HG02642 (cell line): ENCODE data around the gene RAF1.
"Not testable (repeated sequence)": the region's sequence is repeated elsewhere in the genome, so short reads cannot be mapped to it uniquely, and the experiment has no call there.

Experiments
- ATAC-seq: cut with Tn5 transposase; IDR thresholded peaks from one replicate; pipeline ENCODE4 v1.9.1; 2021; ENCODE audit warnings: mild to moderate bottlenecking; ENCODE audit not compliant: unreplicated experiment, poor library complexity

Gene RAF1

DNA sequence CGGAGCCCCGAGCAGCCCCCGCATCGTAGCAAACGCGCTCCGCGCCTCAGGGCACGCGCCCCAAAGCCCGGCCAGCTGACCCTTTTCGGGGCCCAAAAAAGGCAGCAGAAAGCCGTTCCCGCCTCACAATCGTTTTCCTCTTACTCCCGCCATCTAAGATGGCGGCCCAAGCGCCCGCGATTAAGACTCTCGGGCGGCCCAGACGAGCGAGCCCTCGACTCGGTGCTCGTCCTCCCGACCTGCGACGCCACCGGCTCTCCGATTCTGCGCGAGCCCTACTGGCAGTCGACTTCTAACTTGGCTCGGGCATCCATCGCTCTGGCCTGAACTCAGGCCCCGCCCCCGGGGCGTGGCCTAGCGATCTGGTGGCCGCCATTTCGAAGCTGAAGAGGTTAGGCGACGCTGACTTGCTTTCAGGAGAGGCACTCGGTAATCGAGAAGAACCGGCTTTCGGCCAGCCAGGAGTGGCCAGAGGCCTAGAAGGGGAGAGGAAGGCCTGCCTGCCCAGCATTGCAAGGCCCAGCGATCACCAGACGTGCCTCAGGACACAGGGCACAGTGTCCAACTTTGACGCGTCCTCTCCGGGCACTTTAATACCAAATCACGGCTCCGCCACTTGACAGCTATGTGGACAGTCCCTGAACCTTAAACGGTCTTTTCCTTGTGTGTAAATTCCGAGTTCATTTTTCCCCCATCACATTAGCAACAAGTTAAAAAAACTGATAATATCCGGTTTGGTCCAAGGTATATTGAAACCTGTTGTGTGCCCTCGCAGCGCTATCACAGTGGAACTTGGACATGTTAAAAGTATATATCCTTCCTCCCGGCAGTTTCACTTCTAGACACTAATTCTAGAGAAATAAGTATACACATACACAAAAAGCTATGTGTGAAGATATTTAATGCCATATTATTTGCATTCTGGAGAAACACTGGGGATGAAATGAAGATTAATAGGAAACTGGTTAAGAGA lies at the start of gene RAF1:
RAF1 (minus strand) TSS at position 182 of the 973 bp plus-strand sequence. CDS start 45,396 bp downstream, outside the sequence.
- ATAC-seq: peak; percentile 94

DNA sequence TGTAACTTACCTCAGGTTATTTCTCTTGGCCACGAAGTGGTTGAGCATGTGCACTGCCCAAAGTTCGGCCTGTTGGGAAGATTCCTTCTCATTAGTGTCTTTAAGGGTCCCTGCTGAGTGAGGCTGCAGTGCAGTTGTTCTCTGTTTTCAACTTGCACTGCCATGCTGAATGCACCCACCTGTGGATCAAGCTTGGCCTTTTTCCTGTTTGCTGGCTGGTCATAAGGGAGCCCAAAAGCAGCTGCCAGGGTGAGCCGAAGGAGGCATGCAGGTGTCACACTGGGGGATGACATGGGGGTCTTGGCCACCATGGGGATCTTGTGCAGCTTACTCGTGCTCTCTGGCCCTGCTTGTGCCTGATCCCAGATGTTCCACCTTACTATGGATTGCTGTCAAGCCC lies 46.1 kb upstream of the RAF1 start:
- ATAC-seq: no peak

DNA sequence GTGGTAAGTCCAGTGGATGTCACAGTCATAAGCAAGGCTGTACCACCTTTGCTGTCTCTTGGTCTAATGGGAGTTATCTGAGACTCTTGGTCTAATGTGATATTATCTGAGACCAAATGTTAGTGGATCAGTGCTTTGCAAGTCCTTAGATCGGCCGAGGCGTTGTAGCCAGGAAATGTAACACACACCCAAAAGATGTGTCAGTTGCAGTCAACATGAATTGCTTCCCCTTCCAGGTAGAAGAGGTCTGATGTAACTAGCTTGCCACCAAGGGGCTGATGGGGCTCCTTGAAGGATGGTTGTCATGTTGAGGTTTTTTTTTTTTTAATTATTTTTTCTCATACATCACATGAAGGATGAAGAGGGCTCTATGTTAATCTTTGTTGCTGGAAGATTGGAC lies 45.4 kb upstream of the RAF1 start:
- ATAC-seq: no peak

DNA sequence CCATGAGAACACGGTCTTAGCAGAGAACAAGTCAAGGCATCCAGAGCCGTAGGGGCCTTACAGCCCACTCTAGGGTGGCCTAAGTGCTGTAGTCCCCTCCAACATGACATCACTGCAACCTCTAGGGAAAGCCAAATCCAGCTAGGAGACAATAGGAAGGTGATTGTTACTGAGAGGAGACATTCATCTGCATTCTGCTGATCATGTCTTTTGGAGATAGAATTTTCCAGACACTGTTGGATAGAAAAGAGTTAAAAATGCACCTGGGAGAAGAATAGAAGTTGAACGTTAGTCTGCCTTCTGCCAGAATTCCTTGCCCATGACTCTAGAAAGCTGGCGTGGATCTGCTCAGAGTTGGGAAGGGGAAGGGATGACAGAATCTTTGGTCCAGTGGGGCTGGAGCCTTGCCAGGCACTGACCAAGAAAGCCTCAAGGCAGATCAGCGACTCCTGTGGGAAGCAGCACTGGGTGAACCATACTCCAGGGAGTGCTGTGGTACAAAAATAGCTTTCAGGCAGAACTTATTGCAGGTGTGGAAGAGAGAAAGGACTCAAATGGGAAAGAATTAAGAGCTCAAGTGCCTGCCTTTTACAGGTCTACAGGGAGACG lies 44.8 kb upstream of the RAF1 start:
- ATAC-seq: no peak

DNA sequence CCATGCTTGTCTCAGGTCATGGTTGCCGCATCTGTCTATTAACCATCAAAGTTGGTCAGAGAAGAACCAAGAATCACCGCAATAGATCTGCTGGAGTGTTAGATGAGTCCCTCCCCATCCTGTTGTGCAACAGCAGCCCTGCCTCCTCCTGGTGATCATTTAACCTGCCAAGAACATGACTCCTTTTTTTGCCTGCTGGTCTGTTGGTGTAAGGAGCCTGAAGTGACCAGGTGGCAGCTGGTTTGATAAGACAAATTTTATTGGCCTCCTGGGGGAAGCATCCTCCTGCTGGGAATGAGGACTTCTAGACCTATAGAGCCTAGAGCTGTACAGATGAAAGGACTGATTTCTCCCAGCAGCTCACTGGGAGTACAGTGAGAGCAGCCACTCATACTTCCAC lies 43.5 kb upstream of the RAF1 start:
- ATAC-seq: no peak

DNA sequence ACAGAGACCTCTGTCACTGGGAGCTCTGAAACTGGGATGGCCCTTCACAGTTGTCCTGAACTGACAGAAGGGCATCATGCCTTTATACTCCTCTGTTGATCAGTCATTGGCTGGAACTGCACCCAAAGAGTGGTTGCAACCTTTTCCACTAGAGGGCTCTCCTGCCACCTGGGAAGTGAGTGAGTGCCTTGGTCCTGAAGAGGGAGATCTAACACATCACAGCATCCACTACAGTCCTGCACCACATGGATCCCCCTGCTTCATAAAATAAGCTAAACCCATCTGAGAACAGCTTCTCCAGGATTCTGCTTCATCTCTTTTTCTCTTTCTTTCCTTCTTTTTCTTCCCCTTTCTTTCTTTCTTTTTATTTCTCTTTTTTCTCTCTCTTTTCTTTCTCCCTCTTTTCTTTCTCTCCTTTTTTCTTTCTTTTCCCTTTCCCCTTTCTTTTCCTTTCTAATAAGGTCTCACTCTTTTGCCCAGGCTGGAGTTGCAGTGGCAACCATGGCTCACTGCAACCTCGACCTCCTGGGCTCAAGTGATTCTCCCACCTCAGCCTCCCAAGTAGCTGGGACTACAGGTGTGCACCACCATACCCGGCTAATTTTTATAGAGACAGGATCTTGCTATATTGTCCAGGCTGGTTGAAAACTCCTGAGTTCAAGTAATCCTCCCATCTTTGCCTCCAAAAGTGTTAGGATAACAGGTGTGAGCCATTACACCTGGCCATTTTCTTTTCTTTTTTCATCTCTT lies 42.8 kb upstream of the RAF1 start:
- ATAC-seq: peak; percentile 95

DNA sequence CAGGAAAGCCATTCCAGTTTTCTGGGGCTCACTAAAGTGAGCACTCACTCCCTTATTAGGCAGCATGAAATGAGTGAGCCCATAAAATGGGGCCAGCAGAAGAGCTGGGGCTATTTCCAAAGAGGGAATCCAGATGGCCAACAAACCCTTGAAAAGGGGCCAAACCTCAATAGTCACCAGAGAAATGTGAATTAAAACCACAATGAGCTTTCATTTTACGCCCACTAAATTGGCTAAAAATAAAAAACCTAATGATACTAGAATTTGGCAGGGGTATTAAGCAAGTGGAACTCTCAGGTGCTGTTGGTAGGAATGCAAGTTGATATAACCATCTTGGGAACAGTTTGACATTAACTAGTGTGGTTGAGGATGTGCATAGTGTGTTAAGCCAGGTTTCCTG lies 42.1 kb upstream of the RAF1 start:
- no peak for ATAC-seq

DNA sequence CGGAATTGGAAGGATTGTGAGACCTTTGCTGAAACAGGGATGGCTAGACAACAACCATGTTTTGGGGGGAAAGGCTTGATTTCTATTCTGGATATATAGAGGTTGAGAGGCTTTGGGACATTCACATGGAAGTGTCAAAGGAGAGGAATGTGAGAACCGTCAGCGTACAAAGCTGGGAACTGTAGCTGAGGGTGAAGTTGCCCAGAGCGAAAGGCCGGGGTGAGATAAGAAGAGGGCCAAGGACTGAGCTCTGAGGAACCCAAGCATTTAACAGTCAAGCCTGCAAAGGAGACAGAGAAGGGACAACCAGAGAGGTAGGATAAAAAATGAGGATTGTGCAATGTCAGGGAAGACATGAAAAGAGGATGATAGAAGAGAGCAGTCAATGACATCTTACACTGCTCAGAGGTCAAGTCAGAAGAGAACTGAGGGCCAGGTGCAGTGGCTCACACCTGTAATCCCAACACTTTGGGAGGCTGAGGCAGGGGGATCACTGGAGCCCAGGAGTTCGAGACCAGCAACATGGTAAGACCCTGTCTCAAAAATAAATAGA lies 41.5 kb upstream of the RAF1 start:
- ATAC-seq: no peak

DNA sequence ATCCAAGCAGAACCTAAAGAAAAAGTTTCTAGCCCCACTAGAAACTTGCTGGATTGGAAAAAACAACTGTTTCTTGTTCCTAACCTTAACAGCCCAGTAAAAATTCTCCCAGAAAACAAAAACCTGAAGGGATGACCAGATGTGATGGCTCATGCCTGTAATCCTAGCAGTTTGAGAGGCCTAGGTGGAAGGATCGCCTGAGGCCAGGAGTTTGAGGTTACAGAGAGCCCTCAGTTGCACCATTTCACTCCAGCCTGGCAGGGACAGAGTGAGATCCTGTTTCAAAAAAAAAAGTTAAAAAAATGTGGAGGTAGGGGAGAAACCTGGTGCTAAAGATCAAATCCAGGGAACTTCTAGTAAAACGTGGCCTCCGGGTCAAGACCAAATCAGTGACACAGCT lies 38.6 kb upstream of the RAF1 start:
- ATAC-seq: no peak

DNA sequence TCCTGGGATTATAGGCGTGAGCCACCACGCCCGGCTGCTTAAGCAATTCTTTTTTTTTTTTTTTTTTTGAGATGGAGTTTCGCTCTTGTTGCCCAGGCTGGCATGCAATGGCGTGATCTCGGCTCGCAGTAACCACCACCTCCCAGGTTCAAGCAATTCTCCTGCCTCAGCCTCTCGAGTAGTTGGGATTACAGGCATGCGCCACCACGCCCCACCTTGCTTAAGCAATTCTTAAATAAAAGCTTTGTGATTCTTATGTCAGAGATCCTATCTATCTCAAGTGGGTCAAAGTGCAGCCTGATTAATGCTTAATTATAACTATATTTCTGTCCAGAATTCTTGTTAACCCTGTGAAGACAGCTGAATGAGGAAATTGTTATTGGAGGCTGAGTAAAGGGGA lies 37.7 kb upstream of the RAF1 start:
- not testable (repeated sequence) for ATAC-seq

DNA sequence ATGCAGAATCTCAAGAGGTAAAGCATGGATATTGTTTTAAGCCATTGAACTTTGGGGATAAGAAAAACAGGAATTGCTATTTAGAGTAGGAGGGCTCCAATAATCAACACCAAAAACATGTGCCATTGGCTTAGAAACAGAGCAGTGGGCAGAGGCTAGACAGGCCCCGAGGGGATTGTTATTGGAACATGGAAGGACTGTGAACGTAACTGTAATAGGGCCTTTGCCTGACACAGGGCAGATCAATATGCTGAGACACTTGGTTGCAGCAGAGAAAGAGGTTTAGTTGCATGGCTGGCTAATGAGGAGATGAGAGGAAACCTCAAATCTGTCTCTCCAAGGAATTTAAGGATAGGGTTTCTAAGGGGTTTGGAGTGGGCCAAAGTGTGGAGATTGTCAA lies 36.9 kb upstream of the RAF1 start:
- no peak for ATAC-seq

DNA sequence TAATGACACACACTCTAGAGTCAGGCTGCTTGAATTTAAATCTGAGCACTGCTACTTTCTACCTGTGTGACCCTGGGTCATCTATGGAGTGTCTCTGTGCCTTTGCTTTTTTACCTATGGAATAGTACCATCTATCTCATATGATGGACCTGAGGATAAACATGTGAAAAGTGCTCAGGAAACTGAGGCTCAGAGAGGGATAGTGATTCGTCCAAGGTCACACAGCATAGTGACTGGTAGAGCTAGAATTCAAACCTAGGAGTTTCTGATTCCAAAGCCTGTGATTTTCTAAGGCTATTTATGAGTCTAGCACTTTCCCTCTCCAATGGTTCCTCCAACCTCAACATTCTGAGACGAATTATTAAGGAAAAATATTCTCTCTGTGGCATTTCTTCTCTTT lies 32.0 kb upstream of the RAF1 start:
- no peak for ATAC-seq

DNA sequence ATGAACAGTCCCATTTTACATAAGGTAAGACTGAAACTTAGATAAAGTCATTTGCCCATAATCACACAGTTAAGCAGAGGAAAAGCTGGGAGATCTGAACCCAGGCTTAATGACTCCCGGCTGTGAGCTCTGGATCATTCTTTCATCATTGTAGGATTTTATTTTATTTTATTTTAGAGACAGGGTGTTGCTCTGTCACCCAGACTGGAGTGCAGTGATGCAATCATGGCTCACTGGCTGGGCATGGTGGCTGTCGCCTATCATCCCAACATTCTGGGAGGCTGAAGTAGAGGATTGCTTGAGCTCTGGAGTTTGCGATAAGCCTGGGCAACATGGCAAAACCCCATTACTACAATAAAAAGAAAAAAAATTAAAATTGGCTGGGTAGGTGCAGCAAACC lies 31.2 kb upstream of the RAF1 start:
- ATAC-seq: no peak

DNA sequence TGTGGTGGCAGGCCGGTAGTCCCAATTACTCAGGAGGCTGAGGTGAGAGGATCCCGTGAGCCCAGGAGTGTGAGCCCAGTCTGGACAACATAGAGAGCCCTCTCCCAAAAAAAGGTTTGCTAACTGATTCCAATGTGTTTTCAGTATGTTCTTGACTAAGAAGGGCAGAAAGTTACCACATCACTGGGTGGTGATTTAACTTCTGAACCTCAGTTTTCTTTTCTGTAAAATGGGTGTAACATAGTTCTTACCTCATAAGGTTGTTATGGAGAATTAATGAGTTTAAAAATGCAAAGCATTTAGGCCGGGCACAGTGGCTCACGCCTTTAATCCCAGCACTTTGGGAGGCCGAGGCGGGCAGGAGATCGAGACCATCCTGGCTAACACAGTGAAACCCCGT lies 28.5 kb upstream of the RAF1 start:
- no peak for ATAC-seq

DNA sequence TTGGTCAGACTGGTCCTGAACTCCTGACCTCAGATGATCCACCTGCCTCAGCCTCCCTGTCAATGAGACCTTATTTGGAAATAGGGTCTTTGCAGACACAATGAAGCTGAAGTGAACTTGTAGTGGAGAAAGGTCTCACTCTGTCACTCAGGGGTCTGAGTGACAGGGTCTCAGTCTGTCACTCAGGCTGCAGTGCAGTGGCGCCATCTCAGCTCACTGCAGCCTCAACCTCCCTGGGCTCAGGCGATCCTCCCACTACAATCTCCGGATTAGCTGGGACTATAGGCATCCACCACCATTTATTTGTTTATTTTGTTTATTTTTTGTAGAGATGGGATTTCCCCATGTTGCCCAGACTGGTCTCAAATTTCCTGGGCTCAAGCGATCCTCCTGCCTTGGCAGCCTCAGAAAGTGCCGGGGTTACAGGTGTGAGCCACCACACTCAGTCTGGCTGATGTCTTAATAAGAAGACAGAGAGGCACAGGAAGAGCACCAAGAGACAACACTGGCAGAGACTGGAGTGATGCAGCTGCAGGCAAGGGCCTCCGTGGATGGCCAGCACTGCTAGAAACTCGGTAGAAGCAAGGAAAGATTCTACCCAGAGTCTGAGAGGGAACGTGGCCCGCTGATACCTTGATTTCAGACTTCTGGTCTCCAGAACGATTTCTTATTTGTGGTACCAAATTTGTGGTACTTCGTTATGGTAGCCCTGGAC lies 26.2 kb upstream of the RAF1 start:
- no peak for ATAC-seq

DNA sequence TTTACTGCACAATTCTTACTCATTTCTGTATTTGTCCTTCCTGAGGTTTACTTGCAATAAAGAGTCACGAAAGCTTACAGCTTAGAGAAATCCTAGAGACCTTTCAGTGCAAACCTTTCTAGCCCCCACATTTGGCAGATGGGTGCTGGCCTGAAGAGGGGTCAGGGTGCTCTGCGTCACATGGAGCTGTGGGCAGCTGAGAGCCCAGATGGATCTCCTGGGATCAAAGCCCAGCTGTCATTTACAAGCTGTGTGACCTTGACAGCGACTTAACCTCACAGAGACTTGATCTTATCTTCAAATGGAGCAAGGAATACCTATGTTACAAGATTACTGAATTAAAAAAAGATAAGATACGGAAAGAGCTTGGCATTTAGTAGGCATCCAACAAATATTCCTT lies 24.0 kb upstream of the RAF1 start:
- no peak for ATAC-seq

DNA sequence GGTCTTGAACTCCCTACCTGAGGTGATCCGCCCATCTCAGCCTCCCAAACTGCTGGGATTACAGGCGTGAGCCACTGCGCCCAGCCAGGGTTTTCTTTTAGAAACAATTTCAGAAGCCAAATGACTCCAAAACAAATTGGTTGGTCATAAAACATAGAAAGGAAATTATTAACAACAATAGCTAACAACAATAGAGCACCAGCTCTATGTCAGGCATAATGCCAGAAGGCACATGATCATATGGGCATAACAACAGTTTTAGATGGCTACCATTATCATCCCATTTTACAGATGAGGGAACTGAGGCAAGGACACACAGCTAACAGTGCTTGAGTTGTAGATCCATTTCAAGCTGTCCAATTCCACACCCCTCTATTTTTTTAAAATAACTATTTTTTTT lies 22.2 kb upstream of the RAF1 start:
- no peak for ATAC-seq

DNA sequence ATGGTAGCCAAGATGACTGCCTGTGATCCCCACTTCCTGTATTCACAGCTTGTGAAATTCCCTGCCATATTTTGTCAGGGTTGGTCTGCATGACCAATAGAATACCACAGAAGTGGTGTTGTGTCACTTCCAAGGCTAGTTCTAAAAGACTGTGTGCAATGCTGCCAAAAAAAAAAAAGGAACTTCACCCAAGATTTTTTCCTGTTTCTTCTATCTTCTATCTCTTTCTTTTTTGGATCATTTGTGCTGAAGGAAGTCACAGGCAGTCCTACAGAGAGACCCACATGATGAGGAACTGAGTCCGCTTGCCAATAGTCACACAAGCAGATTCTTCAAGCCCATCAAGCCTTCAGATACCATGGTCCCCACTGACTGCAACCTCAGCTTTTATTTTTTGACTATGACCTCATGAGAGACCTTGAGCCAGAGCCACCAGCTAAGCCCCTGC lies 18.1 kb upstream of the RAF1 start:
- no peak for ATAC-seq

DNA sequence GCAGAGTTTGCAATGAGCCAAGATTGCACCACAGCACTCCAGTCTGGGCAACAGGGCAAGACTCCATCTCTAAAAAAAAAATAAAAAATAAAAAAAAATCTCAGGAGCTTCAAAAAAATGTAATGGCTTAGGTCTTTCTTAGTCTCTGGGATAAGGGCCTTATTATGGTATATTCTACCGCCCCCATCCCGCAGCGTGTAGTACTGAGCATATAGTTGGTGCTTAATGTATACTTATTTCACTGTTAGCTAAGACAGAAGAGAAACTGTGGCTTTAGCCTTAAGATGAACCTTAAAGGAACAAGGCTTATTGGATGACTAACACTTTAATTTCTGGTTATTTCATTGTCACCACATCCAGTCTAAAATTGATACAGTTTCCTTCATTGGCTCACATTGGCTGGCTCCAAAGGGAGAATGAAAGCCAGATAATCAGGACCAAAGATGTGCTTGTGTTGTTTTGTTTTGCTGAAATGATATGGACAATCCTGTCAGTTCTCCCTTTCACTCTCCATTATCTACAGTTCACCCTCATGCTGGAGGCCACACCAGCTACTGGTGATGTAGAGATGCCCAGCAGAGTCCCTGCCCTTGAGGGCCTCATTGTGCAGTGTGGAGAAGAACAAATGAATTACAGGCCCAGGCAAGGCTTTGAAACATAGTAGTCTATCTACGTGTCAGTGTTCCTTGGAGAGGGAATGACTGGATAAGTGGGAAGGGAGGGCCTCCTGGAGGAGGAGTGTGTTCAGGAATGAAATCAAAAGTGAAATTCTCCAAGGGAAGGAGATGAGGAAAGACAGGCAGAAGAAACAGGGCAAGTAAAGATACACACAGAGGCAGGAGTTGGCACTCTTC lies 17.4 kb upstream of the RAF1 start:
- no peak for ATAC-seq
